HG02943 (cell line): ENCODE results near the gene NADSYN1.

Source experiments
- ATAC-seq: cut with Tn5 transposase; IDR thresholded peaks from one replicate; pipeline ENCODE4 v1.9.1; 2021; ENCODE audit warnings: mild to moderate bottlenecking, low read depth, moderate library complexity; ENCODE audit not compliant: unreplicated experiment

Gene NADSYN1

DNA sequence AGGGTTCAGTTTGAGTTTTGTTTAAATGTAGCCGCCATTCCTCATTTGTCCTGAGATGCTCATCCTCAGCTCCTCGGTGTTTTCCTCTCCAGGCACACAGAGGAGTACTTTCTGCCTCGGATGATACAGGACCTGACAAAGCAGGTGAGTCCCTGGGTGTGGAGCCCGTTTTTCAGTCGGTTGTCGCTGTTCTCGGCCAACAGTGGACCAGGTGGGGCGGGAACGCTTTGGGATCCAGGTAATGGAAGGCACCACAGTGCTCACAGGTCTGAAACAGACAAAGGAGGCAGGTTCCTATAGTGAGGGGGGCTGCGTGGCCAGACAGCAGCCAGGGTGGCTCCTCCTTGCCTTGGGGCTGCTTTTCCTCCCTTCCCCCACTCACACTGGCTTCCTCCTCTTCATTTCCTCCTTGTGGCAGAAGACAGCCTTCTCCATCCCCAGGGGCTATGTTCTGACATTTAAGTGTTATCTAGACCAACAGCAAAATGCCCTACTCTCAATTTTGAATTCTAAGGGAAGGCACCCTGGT, 19.4 kb downstream of the NADSYN1 start:
- no peak for ATAC-seq

DNA sequence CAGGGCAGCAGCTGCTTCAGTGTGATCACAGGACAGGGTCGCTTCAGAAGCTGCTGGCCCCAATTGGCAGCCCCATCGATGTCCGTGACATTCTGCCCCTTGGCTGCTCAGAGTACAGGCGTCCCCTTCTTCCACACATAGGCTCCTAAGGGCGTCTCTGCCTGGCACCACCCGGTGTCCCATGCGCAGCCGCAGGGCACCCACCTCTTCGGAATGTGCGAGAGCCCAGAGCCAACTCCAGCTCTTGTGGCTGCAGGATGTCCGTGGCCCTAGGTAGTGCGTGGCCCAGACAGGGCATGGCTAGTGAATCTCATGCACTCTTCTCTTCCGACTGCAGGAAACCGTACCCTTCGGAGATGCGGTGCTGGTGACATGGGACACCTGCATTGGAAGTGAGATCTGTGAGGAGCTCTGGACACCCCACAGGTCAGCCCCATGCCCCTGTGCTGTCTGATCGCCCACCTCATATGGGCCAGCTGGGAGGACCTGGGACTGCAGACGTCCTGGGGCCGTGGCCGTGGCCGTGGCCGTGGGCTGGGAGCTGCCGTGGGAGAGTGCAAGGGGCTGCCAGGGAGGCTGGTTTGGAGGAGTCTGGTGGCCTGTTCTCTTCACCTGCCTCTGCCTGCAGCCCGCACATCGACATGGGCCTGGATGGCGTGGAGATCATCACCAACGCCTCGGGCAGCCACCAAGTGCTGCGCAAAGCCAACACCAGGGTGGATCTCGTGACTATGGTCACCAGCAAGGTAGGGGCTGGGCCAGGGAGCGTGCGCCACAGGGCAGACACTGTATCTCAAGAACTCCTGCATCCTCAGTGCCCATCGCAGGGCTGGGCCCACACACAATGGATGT, 20.2 kb downstream of the NADSYN1 start:
- ATAC-seq = no peak

DNA sequence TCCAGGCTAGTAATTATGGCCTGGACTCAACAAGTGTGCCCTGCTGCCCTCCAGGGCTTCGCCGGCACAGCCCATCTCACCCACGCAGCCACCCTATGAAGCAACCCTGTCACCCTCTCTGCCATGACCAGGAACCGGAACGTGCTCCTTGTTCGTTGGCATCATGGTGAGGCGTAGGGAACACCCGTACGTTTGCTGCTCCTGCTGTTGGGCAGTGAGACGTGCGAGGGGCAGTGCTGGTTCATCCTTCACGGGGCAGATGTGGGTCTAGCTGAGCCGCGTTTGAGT, 20.7 kb downstream of the NADSYN1 start:
- ATAC-seq = no peak

DNA sequence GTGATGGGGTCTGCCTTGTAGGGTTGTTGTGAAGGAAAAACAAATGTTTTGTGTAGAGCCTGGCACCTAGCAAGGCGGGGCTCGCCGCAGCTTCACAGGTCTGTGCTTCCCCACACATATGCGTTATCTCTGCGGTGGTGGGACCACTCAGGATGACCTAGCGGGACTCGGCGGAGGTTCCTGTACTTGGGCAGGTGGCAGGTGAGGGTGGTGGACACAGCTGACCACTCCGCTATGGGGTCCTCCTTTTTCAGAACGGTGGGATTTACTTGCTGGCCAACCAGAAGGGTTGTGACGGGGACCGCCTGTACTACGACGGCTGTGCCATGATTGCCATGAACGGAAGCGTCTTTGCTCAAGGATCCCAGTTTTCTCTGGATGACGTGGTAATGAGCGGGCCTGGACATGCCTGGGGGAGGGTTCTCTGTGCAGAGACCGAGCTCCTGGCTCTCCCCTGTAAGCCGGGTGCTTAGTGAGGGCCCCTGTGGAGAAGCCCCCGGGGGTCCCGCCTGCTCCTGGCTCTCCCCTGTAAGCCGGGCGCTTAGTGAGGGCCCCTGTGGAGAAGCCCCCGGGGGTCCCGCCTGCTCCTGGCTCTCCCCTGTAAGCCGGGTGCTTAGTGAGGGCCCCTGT, 21.3 kb downstream of the NADSYN1 start:
- no peak for ATAC-seq

DNA sequence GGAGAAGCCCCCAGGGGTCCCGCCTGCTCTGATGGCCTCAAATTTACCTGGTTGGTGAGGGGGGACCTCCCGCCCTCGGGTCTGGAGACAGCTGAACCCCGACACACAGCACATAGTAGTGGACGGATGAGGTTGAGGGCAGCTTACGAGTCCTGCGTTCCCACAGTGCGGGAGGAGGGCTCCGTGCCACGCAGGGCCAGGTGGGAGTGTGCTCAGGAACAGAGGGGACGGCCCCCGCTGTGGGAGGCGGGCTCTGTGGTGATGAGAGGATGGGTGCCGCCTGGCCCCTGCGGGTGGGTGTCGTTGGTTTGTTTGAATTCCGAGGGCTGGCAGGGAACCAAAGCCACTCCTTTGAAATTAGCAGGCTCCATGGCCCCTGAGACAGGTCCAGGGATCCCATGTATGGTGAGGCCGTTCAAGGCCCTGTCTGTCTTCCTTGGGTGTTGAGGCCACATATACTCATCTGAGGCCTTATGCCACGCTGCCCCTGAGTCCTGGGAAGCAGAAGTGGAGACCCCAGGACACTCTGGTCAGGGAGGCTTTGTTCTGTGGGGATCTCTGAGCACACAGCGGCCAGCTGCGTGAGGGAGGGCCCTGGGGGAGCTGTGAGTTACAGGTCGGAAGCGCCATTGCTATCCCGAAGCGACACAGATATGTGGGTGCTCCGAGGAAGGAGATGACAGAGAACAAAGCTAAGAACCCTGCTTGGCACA, 21.9 kb downstream of the NADSYN1 start:
- ATAC-seq = no peak

DNA sequence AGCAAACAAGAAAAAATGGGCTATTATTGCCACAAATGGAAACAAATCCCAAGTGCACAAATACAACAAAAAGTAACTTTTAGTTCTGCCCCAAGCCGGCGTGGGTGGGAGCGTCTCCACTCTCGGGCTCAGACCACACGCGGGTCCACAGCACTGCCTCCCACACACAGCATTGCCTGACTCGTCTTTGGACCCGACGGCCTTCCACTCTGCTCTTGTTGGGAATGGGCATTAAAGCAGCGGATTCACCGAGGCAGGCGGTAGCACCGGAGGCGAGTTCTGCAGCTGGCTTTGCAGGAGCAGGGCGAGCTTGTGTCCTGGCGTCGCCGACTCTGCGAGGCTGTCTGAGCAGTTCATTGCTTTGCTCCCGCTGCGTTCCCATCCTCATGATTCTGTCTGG, 23.0 kb downstream of the NADSYN1 start:
- ATAC-seq = no peak

DNA sequence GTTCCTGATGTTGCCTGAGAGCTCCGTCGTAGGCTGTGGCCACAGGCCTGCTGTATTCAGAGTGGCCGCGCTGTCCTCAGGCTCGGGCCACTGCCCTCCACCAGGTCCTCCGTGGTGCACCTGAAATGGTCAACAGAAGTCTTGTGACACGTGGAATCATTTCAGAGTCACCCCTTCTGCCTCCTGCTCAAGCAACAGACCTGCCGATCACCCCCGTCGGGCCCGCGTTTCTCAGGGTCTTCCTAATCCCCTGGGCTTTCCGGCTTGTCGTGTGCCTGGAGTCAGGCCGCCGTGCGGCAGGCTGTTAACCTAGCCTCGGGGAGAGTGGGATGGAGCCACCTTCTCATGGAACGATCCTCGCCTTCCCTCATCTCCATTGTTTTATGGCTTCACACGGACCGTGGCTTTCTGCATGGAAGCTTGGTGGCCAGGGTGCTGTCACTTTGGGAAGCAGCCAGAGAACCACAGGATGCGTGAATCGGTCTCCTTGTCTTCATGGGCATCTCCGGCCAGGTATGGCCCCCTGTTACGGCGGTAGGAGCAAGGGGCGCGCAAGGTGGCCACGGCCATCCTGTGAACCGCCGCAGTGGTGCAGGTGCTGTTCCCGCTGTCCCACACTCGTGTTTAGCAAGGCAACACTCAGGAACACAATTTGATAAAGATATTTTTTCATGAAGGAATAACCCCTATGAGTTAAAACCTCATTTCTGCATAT, 24.1 kb downstream of the NADSYN1 start:
- ATAC-seq = no peak

DNA sequence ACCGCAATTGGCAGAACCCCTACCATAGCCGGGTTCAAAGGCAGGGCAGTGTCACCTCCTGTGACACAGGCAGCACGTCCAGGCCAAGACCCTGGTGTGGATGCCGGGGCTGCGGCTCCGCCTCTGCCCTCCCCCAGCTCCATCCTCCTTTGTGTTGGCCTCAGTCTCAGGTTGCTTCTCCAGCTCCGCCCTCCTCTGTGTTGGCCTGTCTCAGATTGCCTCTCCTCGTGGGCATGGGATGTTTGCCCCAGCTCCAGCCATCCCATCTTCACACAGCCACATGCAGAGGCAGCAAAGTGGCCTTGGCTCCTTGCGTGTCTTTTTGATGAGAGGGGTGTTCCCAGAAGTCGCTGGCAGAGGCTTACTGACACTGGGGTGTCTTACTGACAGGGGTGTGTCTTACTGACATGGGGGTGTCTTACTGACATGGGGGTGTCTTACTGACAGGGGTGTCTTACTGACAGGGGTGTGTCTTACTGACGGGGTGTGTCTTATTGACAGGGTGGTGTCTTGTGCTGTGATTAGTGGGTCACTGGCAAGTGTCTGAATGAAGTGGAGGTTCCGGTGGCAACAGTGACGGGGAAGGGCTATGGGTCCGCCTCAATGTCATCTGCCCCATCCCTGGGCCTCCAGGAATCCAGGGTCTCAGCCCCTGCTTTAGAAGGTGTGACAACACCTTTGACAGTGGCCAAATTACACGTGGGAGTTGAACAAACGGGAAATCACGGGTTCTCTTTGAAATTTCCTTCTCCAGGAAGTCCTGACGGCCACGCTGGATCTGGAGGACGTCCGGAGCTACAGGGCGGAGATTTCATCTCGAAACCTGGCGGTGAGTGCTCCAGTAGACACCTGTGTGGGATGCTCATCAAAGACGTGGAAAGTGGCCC, 24.9 kb downstream of the NADSYN1 start:
- ATAC-seq = no peak

DNA sequence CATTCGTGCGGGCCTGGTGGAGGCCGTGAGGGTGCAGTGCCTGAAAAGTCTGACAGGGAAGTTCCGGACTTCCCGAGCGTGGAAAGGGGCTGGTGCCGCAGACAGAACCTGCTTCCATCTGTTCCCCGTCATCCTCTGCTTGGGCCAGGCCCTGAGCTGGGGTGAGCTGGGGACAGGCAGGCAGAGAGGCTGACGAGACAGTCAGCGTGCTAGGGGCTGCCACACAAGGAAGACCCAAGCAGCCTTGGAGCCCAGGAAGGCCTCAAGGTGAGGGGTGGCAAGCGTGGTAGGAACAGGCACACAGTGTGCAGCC, 25.5 kb downstream of the NADSYN1 start:
- no peak for ATAC-seq

DNA sequence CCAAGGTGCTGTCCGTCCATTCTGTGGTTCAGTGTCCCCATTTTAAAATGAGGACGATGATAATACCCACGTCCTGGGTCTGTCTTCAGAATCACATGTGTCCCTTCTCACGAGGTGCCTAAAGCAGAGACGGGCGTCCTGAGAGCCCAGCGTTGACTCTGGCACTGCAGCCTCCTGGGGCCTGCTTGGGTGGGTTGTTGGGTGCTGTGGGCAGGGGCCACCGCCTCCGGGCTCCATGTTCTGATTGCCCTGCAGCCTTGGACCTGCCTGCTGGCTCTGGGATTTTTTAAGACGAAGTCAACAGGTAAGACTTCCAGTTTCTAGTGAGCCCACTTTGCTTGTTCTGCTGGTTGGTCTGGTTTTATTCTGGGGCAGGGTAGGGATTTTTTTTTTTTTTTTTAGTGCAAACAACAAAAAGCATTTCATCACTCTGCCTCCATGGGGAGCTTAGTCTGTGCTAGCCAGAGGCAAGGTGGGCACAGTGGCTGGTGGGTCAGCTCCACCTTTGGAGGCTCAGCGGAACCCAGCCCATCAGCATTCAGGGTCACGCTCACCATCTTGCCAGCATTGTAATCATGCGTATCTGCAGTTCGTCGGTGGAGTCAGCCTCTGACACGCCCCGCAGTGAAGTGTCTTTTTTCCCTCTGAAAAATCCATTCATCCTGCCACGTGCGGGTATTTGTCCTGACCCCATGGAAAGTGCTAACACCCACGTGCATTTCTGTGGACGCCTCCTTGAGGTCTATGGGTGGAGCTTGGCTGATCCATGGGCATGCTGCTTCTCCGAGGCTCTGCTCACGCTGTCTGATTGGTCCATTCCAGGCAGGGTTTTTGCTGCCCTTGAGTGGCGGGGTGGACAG, 28.3 kb downstream of the NADSYN1 start:
- no peak for ATAC-seq

DNA sequence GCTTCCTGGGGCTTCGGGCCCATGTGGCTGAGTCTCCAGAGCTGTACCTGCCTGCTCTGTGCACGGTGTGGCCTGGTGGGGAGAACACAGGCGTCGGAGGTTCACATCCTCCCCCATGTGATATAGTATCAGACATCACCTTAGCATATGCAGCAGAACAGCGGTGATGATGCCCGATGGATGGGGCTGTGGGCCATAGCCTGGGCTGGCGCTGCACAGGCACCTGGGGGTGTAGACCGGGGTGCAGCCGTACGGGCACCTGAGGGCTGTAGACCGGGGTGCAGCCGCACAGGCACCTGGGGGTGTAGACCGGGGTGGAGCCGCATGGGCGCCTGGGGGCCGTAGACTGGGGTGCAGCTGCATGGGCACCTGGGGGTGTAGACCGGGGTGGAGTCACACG, 29.2 kb downstream of the NADSYN1 start:
- ATAC-seq = no peak

DNA sequence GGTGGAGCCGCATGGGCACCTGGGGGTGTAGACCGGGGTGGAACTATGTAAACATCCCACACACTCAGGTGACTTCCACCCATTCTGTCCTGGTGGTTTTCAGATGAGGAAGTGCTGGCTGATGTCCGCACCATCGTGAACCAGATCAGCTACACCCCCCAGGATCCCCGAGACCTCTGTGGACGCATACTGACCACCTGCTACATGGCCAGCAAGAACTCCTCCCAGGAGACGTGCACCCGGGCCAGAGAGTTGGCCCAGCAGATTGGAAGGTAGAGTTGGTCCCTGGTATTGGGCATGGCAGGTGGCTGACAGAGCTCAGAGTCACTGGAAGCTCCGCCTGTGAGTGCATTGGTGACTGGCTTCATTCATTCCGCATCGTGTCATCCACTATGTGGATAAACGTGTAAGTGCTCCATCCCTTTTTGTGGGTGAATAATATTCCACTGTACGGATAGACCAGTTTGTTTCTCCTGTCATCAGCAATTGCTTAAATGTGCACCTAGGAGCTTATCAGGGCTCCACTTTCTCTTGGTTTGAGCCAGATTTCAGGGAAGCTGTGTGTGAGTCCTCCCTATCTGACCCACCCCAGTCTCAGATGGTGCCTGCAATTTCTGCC, 29.9 kb downstream of the NADSYN1 start:
- ATAC-seq = no peak

DNA sequence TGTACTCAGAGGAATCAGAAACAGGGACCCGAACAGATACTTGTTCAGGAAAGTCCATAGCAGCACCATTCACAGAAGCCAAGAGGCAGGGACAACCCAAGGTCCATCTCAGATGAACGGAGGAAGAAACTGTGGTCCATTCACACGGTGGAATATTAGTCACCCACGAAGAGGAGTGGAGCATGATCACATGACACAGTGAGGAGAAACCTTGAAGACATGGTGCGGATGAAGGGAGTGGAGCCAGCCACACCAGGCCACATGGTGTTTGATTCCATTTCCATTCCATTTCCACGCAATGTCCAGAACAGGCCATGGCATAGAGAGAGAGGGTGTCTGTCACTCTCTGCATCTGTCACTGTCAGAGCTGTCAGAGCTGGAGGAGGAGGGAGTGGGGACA, 30.7 kb downstream of the NADSYN1 start:
- no peak for ATAC-seq

DNA sequence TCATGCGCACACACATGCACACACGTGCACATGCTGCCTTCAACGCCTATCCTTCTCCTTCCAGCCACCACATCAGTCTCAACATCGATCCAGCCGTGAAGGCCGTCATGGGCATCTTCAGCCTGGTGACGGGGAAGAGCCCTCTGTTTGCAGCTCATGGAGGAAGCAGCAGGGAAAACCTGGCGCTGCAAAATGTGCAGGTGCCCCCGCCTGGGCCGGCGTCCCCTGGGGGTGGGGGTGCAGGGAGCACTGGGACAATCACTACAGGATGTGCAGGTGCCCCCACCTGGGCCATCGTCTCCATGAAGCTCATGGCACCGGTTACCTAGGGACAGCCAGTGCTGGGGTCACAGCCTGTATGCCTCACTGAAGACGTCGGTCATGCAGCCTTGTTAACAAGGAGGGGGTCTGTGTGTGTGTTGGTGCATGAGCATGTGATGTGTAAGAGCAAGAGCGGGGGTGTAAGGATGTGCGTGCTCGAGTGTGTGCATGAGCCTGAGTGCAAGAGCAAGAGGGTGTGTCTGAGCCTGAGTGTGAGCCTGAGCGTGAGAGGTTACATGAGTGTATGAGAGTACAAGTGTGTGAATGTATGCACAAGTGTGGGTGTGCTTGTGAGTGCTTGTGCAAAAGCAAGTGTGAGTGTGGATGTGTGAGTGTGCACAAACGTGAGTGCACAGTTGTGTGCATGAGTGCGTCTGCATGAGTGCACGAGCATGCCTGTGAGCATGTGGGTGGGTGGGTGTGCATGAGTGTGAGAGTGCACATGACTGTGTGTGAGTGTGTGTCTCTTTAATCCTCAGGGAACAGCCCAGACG, 31.5 kb downstream of the NADSYN1 start:
- ATAC-seq = no peak

DNA sequence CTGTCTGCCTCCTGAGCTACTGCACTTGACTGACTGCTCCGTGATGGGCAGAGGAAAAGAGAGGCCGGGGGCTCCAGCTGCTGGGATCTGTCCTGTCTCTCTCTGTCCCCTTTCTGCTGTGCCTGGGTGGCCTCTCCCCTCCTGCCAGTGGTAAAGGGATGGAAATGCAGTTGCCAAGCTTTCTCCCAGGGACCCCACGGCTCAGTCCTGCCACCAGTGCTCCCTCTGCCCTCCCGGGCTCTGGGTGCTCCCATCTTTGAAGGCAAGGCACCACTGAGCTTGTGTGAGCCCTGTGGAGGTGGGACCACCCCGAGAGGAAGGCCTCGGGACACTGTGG, 32.0 kb downstream of the NADSYN1 start:
- no peak for ATAC-seq

DNA sequence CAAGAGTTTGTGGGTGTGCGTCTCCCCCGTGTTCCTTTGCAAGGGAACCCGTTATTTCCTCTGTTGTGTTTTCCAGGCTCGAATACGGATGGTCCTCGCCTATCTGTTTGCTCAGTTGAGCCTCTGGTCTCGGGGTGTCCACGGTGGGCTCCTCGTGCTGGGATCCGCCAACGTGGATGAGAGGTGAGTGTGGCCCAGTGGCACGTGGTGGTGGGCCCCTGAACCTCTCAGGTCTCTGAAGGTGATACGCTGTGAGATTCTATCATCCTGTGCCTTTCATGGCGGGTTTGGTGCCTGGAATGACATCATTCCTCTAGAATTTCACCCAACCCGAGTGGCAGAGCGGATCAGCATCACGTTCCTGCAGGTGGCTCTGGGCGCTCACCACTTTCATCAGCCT, 32.5 kb downstream of the NADSYN1 start:
- no peak for ATAC-seq

DNA sequence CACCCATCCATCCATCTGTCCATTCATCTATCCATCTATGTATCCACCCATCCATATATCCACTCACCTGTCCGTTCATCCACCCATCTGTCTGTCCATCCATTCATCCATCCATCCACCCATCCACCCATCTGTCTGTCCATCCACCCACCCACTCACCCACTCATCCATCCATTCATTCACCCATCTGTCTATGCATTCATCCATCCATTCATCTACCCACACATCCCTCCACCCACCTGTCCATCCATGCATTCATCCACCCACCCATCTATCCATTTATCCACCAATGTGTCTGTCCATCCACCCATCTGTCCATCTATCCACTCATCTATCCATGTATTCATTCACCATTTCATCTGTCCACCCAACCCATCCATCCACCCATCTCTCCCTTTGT, 33.3 kb downstream of the NADSYN1 start:
- no peak for ATAC-seq

DNA sequence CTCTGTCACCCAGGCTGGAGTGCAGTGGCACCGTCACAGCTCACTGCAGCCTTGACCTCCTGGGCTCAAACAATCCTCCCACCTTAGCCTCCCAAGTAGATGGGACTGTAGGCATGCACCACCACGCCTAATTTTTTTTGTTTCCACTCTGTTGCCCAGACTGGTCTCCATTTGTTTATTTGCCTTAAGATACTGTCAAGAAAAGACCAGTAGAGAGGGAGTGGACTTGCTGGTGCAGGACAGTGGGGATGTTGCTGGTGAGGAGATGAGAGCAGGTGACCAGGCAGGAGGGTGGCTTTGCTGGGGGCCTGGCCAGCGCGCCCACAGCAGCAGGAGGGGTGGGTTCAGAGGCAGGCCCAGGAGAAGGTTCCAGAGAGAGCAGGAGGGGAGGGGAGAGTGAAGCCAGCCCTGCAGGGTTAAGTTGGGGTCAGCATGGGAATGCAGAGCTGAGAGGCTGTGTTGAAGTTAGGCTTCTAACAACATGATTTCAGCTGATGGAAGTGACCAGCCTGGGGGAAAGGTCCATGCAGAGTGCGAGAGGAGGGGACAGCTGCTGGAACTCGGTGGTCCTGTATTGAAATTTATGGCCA, 35.8 kb downstream of the NADSYN1 start:
- ATAC-seq = no peak
